Measurements from ENCODE around the gene BTN1A1. TPM values are rescaled to one million over a fixed set of nuclear protein-coding genes. Genes with fewer than 3 reads are reported as not detected.
"Not testable (repeated sequence)": the region's sequence is repeated elsewhere in the genome, so short reads cannot be mapped to it uniquely, and the experiment has no call there.

The BTN1A1 gene
- total RNA-seq, 1 donor from 2014 or later = not detected

DNA sequence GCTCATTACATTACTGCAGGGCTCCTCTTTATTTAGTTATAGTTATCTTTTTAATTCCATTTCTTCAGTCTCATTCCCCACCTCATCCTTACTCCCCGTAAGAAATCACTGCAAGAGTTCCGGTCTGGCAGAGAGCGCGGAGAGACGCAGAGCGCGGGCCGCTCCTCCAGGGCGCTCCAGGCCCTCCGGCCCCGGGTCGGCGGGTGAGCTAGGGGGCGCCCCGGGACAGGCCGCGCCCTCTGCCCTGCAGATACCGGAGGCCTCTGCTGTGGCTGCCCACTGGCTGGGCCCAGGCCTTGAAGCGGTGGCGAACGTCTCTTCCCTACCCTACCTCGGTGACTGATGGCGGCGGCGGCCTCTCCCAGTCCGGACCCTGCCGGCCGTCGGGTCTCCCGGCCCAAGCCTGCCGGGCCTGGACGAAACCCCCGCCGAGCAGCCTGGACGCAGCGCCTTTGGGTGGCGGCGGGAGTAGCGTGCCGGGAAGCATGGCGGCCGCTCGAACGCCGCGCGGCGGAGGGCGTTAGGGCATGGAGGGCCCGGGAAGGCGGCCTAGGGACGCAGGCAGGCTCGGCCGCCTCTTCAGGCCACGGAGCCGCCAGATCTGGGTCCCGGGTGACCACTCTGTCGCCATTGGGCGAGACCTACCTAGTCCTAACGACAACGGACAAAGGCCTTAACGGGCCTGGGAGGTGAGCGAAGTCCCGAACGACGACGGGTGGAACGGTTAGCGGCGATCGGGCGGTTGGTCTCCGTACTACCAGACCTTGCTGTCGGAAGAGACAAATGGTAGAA, 21.7 kb downstream of the BTN1A1 start:
- no peaks in the 10 kb centered on the region for H4K20me1 ChIP-seq (ENCODE audit: low read depth)
- peaks cover 6% of the 10 kb centered on the region for H3K9me3 Mint-ChIP-seq
- H3K36me3 Mint-ChIP-seq = peaks cover 4% of the 10 kb centered on the region
- H3K27ac ChIP-seq = peak overlapping the region; percentile 47
- H2AFZ ChIP-seq (replicated peaks) = peak overlapping the region; percentile 64
- H3F3A ChIP-seq (ENCODE audit: low read depth) = peaks cover 21% of the 10 kb centered on the region
- H3K27ac Mint-ChIP-seq = peak overlapping the region; percentile 82
- H3K4me2 ChIP-seq = peak overlapping the region; percentile 81
- H3K36me3 ChIP-seq = no peaks in the 10 kb centered on the region
- peaks cover 27% of the 10 kb centered on the region for H3K79me2 ChIP-seq (ENCODE audit: low read depth)
- H3K9me3 ChIP-seq (ENCODE audit: low read depth) = no peaks in the 10 kb centered on the region
- peaks cover 12% of the 10 kb centered on the region for H3K27me3 Mint-ChIP-seq (ENCODE audit: insufficient read depth, low read depth)
- H3K4me1 ChIP-seq = peaks cover 17% of the 10 kb centered on the region
- H3K4me3 ChIP-seq = peak overlapping the region; percentile 67
- peak overlapping the region; percentile 86 for H3K4me3 Mint-ChIP-seq
- TF ChIP-seq, protein P1, sequence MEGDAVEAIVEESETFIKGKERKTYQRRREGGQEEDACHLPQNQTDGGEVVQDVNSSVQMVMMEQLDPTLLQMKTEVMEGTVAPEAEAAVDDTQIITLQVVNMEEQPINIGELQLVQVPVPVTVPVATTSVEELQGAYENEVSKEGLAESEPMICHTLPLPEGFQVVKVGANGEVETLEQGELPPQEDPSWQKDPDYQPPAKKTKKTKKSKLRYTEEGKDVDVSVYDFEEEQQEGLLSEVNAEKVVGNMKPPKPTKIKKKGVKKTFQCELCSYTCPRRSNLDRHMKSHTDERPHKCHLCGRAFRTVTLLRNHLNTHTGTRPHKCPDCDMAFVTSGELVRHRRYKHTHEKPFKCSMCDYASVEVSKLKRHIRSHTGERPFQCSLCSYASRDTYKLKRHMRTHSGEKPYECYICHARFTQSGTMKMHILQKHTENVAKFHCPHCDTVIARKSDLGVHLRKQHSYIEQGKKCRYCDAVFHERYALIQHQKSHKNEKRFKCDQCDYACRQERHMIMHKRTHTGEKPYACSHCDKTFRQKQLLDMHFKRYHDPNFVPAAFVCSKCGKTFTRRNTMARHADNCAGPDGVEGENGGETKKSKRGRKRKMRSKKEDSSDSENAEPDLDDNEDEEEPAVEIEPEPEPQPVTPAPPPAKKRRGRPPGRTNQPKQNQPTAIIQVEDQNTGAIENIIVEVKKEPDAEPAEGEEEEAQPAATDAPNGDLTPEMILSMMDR (IDR thresholded peaks at IDR 0.05) = peak; percentile 58
- TF ChIP-seq EZH2phosphoT487 (IDR thresholded peaks at IDR 0.05) = no peak
- peak overlapping the region; percentile 38 for H3K9ac ChIP-seq
- no peaks in the 10 kb centered on the region for H3K27me3 ChIP-seq
- H3K4me1 Mint-ChIP-seq = peaks cover 29% of the 10 kb centered on the region
- DNase-seq (ENCODE audit: low spot score) = peak; percentile 91

GRCh38 chr6:26522486-26523228, 22.6 kb downstream of the BTN1A1 start:
- peaks cover 11% of the 10 kb centered on the region for H3K27me3 Mint-ChIP-seq (ENCODE audit: insufficient read depth, low read depth)
- H3K4me1 Mint-ChIP-seq = peaks cover 29% of the 10 kb centered on the region
- H3K27me3 ChIP-seq; H3K36me3 Mint-ChIP-seq; DNase-seq (ENCODE audit: low spot score); H3K27ac ChIP-seq; H3K9ac ChIP-seq; H3K9me3 ChIP-seq (ENCODE audit: low read depth); H3K36me3 ChIP-seq; H3K9me3 Mint-ChIP-seq; H4K20me1 ChIP-seq (ENCODE audit: low read depth): not testable (repeated sequence)
- Histone ChIP-seq H3F3A (ENCODE audit: low read depth) (peaks cover 21% of the 10 kb centered on the region), H2AFZ (replicated peaks) (peak overlapping the region; percentile 64), H3K4me1 (peaks cover 17% of the 10 kb centered on the region), H3K79me2 (ENCODE audit: low read depth) (peaks cover 27% of the 10 kb centered on the region), H3K4me2 (peak overlapping the region; percentile 81), H3K4me3 (peak overlapping the region; percentile 67)
- H3K27ac Mint-ChIP-seq = peak overlapping the region; percentile 82
- peak; percentile 30 for TF ChIP-seq EZH2 (IDR thresholded peaks at IDR 0.05)
- H3K4me3 Mint-ChIP-seq = peak overlapping the region; percentile 82

DNA sequence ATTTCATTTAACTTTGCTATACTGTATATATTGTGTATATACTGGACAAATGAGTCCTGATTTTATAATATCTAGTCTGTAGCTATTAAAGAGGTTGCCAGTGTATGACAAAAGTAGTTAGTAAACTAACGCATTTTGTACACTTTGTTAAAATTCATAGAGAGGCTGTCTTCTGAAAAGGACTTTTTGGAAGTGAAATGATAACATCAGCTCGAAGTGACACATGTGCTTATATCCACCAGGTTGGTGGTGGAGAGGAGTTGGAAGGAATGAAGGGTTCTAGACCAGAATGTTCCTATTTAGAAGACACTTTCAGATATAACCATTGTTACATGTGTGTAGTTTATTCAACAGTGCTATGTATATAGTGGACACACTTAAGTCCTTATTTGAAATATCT, 24.2 kb downstream of the BTN1A1 start:
- H3K27ac Mint-ChIP-seq; DNase-seq (ENCODE audit: low spot score); H3K27me3 ChIP-seq; H2AFZ ChIP-seq (replicated peaks); H4K20me1 ChIP-seq (ENCODE audit: low read depth); H3K36me3 ChIP-seq; H3K4me3 Mint-ChIP-seq; H3K4me3 ChIP-seq; H3K27me3 Mint-ChIP-seq (ENCODE audit: insufficient read depth, low read depth); H3K9me3 ChIP-seq (ENCODE audit: low read depth); H3K36me3 Mint-ChIP-seq; H3K9ac ChIP-seq; H3K9me3 Mint-ChIP-seq; H3K27ac ChIP-seq: not testable (repeated sequence)
- Histone ChIP-seq H3K4me2 (peak overlapping the region; percentile 81), H3F3A (ENCODE audit: low read depth) (peaks cover 21% of the 10 kb centered on the region), H3K4me1 (peaks cover 22% of the 10 kb centered on the region), H3K79me2 (ENCODE audit: low read depth) (peaks cover 27% of the 10 kb centered on the region)
- peaks cover 29% of the 10 kb centered on the region for H3K4me1 Mint-ChIP-seq

GRCh38 chr6:26524722-26525370, 24.7 kb downstream of the BTN1A1 start:
- no peaks in the 10 kb centered on the region for H3K36me3 ChIP-seq

More at GRCh38 chr6:26524722-26525370, 24.7 kb downstream of the BTN1A1 start:
- peaks cover 27% of the 10 kb centered on the region for H3K79me2 ChIP-seq (ENCODE audit: low read depth)
- Mint-ChIP-seq H3K4me3 (no peak overlapping the region), H3K27me3 (ENCODE audit: insufficient read depth, low read depth) (peaks cover 12% of the 10 kb centered on the region), H3K4me1 (peaks cover 27% of the 10 kb centered on the region), H3K27ac (no peak overlapping the region), H3K36me3 (peaks cover 4% of the 10 kb centered on the region), H3K9me3 (peaks cover 6% of the 10 kb centered on the region)
- TF ChIP-seq EZH2phosphoT487 (IDR thresholded peaks at IDR 0.05) = no peak
- TF ChIP-seq, protein P1 (IDR thresholded peaks at IDR 0.05) = no peak
- TF ChIP-seq EZH2 (IDR thresholded peaks at IDR 0.05) = no peak
- no peaks in the 10 kb centered on the region for H4K20me1 ChIP-seq (ENCODE audit: low read depth)
- no peak overlapping the region for H2AFZ ChIP-seq (replicated peaks)
- DNase-seq (ENCODE audit: low spot score) = no peak
- H3K4me1 ChIP-seq = peaks cover 22% of the 10 kb centered on the region
- H3F3A ChIP-seq (ENCODE audit: low read depth) = peaks cover 24% of the 10 kb centered on the region
- no peaks in the 10 kb centered on the region for H3K27me3 ChIP-seq
- no peak overlapping the region for H3K9ac ChIP-seq
- H3K4me2 ChIP-seq = no peak overlapping the region
- H3K27ac ChIP-seq = no peak overlapping the region
- no peaks in the 10 kb centered on the region for H3K9me3 ChIP-seq (ENCODE audit: low read depth)
- no peak overlapping the region for H3K4me3 ChIP-seq
